Activated CD4-positive, alpha-beta T cell treated with anti-CD3 and anti-CD28 coated beads, Interleukin-2, amount 50 U/mL, for 1 hour (primary cell): Measurements from ENCODE around the gene ARHGAP31.
"Not testable (repeated sequence)": the region's sequence is repeated elsewhere in the genome, so short reads cannot be mapped to it uniquely, and the experiment has no call there.

ENCODE experiments used
- DNase-seq: peaks from one replicate; pipeline ENCODE4 v3.0.0-alpha.2; 2020

Gene ARHGAP31

DNA sequence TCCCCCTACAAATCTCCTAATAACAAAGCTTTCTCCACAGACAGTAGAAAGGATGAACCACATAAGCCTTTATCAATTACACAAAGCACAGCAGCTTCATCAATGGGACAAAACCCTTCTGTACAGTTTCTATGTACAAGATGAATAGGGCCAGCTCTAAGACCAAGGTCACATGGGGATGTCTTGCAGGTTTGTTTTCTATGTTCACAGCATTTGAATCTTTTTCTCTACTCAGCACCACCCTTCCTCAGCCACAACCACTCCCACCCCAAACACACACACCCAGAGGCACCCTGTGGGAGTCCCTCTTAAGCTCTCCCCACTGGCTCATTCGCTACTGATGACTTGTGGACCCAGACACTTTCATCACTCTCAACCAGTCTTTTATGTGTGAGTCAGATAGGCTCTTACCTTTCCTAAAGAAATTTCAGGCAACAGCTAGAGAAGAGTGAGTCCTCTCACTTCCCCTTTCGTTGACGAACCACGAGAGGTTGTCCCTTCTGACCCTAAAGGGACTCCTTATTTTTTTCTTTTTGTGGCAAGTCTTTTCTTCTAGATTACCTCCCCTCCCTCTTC lies 57.9 kb downstream of the ARHGAP31 start:
- DNase-seq = peak; percentile 27

DNA sequence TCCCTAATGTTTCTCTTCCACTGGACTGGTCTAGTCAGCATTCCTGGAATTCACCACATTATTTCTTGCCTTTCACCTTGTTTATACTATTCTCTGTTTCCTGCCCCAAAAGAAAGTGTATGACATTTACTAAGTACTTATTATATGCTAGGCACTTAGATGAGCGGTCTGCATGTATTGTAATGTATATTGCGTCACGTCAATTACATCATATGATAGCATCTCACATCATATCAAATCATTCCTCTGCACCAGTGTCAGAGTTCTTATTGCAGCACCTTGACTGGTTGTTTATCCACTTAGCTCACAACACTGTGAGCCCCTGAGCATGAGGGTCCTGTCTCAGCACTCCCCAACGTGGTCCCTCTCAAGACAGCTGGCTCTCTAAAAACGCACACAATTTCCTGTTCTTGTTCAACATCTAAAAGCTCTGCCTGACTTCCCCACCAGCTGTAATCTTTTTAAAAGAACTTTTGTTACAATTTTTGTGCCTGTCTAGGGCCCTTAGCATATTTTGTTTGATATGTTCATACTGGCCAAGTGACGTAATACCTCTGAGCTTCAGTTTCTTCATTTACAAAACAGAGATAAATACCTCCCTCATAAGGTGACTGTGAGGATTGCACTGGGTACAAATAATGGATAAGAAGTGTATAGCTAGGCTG lies 58.8 kb downstream of the ARHGAP31 start:
- DNase-seq = no peak

DNA sequence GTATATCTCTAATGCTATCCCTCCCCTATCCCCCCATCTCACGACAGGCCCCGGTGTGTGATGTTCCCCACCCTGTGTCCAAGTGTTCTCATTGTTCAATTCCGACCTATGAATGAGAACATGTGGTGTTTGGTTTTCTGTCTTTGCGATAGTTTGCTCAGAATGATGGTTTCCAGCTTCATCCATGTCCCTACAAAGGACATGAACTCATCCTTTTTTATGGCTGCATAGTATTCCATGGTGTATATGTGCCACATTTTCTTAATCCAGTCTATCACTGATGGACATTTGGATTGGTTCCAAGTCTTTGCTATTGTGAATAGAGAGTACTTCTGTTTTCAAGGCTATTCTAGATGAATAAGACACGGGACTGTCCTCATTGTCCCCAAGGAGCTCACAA lies 61.4 kb downstream of the ARHGAP31 start:
- not testable (repeated sequence) for DNase-seq

GRCh38 chr3:119356646-119357045 lies 62.5 kb downstream of the ARHGAP31 start:
- no peak for DNase-seq

GRCh38 chr3:119357190-119357589 lies 63.0 kb downstream of the ARHGAP31 start:
- DNase-seq = no peak

DNA sequence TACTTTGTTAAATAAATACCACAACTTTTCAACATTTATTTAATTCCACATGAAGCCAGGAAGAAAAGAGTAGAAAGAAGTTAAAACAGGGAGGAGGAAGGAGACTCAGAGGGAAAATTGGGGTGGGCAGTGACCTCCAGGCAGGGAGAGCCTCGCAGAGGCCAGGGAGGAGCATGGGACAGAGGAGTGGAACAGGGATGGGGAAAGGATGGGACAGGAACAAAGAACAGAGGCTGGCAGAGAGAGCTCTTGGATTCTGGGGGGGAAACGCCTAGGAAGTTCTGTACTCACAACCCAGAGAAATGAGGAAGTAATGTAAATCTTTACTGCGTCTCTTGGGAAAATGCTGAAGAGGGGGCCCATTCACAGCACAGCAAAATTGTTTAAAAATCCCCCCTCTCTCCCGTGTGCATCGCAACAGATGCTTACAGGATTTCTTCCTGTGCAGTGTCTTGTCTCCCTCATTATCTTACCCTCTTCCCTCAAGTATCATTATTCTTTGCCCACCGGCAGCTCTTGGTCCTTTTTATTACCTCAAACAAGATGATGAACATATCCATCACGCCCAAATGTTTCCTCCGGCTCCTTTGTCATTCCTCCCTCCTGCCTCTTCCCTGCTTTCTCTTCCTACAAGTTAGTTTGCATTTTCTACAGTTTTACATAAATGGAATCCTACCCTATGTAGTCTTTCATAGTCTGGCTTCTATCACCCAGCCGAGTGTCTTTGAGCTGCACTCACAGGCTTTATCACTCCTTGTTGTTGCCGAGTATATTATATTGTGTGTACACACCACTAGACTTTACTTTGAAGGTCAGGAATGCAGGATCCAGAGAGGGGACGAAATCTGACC lies 65.5 kb downstream of the ARHGAP31 start:
- no peak for DNase-seq

DNA sequence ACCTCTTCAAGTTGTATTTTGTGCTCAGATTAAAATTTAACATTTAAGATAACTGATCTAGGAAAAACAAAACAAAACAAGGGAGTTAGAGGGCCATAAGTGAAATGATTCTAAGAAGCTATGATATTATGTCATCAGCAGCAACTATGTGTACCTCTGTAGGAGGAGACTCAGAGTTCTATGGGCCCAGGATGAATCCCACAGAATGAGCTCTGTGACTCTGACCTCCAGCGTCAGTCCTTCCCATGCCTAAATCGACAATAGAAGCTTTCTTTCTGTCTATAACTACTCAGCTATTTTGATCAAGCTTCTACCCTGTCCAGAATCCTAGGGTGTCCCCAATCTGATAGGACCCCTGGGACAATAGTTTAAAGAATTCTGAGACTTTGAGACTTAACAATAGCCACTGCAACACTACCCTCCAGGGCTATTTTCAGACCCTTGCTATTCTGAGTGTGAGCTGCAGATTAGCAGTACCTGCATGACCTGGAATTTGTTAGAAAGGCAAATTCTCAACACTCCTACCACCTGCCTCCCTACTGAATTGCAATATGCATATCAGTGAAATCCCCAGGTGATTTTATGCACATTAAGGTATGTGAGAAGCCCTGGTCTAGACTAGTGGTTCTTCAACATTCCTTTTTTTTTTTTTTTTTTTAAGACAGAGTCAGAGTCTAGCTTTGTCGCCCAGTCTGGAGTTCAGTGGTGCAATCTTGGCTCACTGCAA lies 66.7 kb downstream of the ARHGAP31 start:
- DNase-seq = no peak

- DNase-seq = no peak
Measured at GRCh38 chr3:119362010-119362409, 67.8 kb downstream of the ARHGAP31 start.

- no peak for DNase-seq
Measured at GRCh38 chr3:119362940-119363725, 69.0 kb downstream of the ARHGAP31 start.

GRCh38 chr3:119364401-119364800 lies 70.2 kb downstream of the ARHGAP31 start:
- DNase-seq = no peak

DNA sequence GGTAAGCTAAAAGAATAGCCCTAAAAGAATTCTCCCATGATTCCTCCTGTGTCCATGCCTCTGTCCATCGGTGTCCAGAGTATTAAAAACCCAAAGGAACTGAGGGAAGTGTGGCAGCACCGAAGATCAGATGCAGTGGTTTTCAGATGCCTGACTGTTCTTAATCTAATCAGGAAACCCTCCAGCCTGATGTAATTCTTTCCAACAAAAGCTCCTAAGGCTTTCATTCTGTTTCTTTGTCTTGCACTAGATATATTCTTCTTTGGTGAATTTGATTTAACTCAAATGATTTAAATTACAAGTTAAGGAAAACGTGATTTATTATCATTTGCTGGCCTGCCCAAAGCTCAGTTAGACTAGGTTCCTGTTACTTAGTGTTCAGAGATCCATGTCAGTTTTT lies 71.2 kb downstream of the ARHGAP31 start:
- DNase-seq = no peak

DNA sequence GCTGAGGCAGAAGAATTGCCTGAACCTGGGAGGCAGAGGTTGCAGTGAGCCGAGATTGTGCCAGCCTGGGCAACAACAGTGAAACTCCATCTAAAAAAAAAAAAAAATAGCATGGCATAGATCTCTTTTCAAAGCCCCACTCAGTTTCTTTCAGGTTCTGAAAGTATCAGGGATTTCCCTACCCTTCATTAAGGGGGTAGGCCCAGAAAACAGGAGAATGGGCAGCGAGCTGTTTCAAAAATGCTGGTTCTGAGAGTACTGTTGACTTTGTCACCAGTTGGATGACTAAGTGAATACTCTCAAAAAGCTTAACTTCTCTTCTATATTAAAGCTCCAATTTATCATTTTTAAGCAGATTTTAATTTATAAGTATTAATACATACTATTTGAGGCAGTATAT lies 72.8 kb downstream of the ARHGAP31 start:
- no peak for DNase-seq

GRCh38 chr3:119368298-119368697 lies 74.1 kb downstream of the ARHGAP31 start:
- DNase-seq = no peak

GRCh38 chr3:119371786-119372185 lies 77.6 kb downstream of the ARHGAP31 start:
- not testable (repeated sequence) for DNase-seq

GRCh38 chr3:119375106-119375505 lies 80.9 kb downstream of the ARHGAP31 start:
- no peak for DNase-seq

GRCh38 chr3:119375510-119375909 lies 81.3 kb downstream of the ARHGAP31 start:
- DNase-seq = no peak

DNA sequence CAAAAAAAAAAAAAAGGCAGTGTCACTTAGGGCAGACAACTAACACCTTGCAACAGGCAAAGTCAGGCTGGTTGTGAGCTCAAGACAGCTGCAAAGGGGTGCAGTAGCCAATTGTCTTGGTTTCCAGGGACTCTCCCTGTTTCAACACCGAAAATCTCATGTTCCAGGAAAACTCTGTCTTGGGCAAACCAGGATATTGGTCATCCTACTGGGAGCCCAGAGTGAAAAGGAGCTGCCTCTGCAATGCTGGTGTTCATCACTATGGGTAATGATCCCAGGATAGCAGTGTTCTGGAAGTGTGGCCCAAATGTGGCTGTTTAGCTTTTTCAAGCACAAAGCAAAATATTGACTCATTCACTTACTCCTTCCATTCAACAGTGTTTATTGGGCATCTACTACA lies 82.6 kb downstream of the ARHGAP31 start:
- DNase-seq = no peak

GRCh38 chr3:119378259-119378803 lies 84.1 kb downstream of the ARHGAP31 start:
- no peak for DNase-seq

- DNase-seq = no peak
Measured at GRCh38 chr3:119380697-119381096, 86.5 kb downstream of the ARHGAP31 start.

DNA sequence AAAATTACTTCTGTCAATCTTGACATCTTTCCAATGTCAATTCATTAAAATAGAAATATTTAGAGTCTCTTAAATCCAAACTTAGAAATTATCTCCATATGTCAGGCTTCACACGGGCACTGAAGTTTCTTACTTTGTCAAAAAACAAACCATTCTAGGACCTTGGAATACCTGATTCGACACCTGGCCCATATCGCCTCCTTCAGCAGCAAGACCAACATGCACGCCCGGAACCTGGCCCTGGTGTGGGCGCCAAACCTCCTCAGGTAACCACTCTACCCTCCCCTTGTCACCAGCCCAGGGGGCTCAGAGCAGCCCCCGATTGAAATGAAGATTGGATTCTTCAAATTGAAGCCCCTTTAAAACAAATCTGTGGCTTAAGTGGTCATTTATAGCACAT lies 88.0 kb downstream of the ARHGAP31 start:
- no peak for DNase-seq

- no peak for DNase-seq
Measured at GRCh38 chr3:119388577-119388976, 94.4 kb downstream of the ARHGAP31 start.

GRCh38 chr3:119395923-119396358 lies 101.8 kb downstream of the ARHGAP31 start:
- DNase-seq = no peak
